ENCODE data around the gene ALDH3A2. TPM values are rescaled to one million over a fixed set of nuclear protein-coding genes. Genes with fewer than 3 reads are reported as not detected.

Gene ALDH3A2
- total and polyA plus RNA-seq, 2 of the 8 experiments (the other 6 are each of a cell fraction or from before 2014, with no cell fraction given), result 20.6 to 72.9 TPM

DNA sequence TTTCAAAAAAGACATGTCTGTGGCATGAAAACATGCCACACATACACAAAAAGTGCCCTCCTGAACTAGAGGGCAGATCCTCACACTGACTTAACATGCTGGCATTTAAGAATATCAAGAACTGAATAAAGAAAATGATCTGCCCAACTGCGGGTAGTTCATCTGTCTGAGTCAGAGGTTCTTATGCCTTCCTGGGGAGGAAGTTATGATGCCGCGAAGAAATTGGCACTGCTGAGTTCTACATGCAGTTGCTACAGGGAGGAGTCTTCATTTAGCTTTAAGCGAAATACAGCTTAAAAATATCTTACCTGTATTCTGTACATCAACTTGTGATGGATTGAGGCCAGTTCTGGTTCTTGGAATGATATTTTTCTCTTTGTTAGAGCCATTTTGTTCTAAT, 6.3 kb downstream of the ALDH3A2 start:
- Histone ChIP-seq H2BK20ac (ENCODE audit: low read length) (no peak overlapping the region), H3K79me1 (ENCODE audit: low read depth, low read length) (peaks cover 3% of the 10 kb centered on the region; the same call in 1 of the 2 replicates), H2AFZ (ENCODE audit: low read length) (no peak overlapping the region), H3K79me2 (ENCODE audit: control insufficient read depth in 1 of 2, insufficient read depth in 2 of 2, low read length in 2 of 2) (peaks cover 9 to 43% of the 10 kb centered on the region in 2 experiments), H2BK120ac (replicated peaks; ENCODE audit: low read depth, low read length) (no peak overlapping the region), H3K23me2 (ENCODE audit: low read depth, low read length) (no peaks in the 10 kb centered on the region), H4K5ac (ENCODE audit: insufficient read length, low read depth, low read length) (no peak overlapping the region), H4K8ac (ENCODE audit: extremely low read depth, insufficient read depth, low read length) (no peak overlapping the region), H3K27me3 (replicated peaks in 1 of 4; ENCODE audit: control insufficient read depth in 3 of 4, extremely low read depth in 1 of 4, insufficient read depth in 3 of 4, low read length in 3 of 4) (no peaks in the 10 kb centered on the region), H4K20me1 (replicated peaks in 1 of 2; ENCODE audit: control insufficient read depth in 1 of 2, insufficient read depth in 2 of 2, low read length in 2 of 2) (peaks cover 0 to 2% of the 10 kb centered on the region in 2 experiments), H3K9ac (replicated peaks in 1 of 4; ENCODE audit: extremely low read depth in 1 of 4, low read depth in 3 of 4, low read length in 3 of 4) (no peak overlapping the region), H2BK5ac (ENCODE audit: low read depth, low read length) (no peak overlapping the region), H3K4me1 (replicated peaks in 1 of 4; ENCODE audit: control insufficient read depth in 3 of 4, insufficient read depth in 4 of 4, low read length in 3 of 4) (peaks cover 0 to 5% (median 0%) of the 10 kb centered on the region in 4 experiments; a peak in 1 of 7 replicates), H3K36me3 (ENCODE audit: control insufficient read depth in 2 of 4, insufficient read depth in 4 of 4, low read length in 3 of 4) (peaks cover 4 to 39% (median 22%) of the 10 kb centered on the region in 4 experiments; a peak in 7 of 8 replicates), H3K4me2 (ENCODE audit: insufficient read depth in 1 of 2, low read depth in 2 of 2, low read length in 2 of 2) (no peak overlapping the region), H3K14ac (ENCODE audit: insufficient read length) (no peak overlapping the region), H3K56ac (replicated peaks; ENCODE audit: insufficient read length, low read depth, low read length) (no peak overlapping the region), H3K9me3 (ENCODE audit: insufficient read depth in 2 of 2, low read depth in 1 of 2, low read length in 1 of 2) (peaks cover 4 to 20% of the 10 kb centered on the region in 2 experiments; a peak in 3 of 4 replicates), H4K91ac (replicated peaks; ENCODE audit: insufficient read length, low read length) (no peak overlapping the region), H3K18ac (ENCODE audit: extremely low read depth, low read length) (no peak overlapping the region), H3K4me3 (ENCODE audit: extremely low read depth in 1 of 4, insufficient read depth in 2 of 4, low read depth in 3 of 4, low read length in 4 of 4) (no peak overlapping the region), H3K27ac (ENCODE audit: low read depth, low read length) (no peak overlapping the region), H2BK12ac (ENCODE audit: low read depth, low read length) (no peak overlapping the region), H3K4ac (replicated peaks; ENCODE audit: insufficient read length, low read depth, low read length) (no peak overlapping the region), H2BK15ac (ENCODE audit: low read length) (no peak overlapping the region), H2AK5ac (ENCODE audit: low read depth, low read length) (no peak overlapping the region), H3K23ac (ENCODE audit: insufficient read length) (no peak overlapping the region)
- no peak for TF ChIP-seq CHD1 (IDR thresholded peaks at IDR 0.05; ENCODE audit: low read depth, low read length)
- TF ChIP-seq NANOG (IDR thresholded peaks at IDR 0.05; ENCODE audit: insufficient read depth, low read depth, low read length, poor library complexity, severe bottlenecking), result no peak
- TF ChIP-seq ASH2L (IDR thresholded peaks at IDR 0.05; ENCODE audit: low read length), result no peak
- ChIA-PET CTCF (ENCODE audit: partially characterized antibody) (interaction anchor here (0.8 to 2.6 kb wide), 4 partner anchors 40 to 107 kb away, joined by 3 to 15 read pairs (median 6); no protein-coding TSS in a partner anchor), POLR2A (ENCODE audit: partially characterized antibody) (interaction anchor here (1.3 kb wide), 1 partner anchor 17 kb away, joined by 3 read pairs; no protein-coding TSS in a partner anchor)
- DNase-seq (ENCODE audit: low read depth in 1 of 2, low spot score in 2 of 2) (no peak), FAIRE-seq (no peak)
- 93% methylated on average over 4 of the region's 4 CpGs; no CpG with 5 or more reads in 1 of the 2 experiments for WGBS, 2 experiments (ENCODE audit: extremely low coverage in 1 of 2, insufficient coverage in 1 of 2, insufficient read length in 1 of 2, insufficient replicate concordance in 2 of 2, low coverage in 1 of 2, low lambda C conversion rate in 2 of 2, missing lambda C conversion rate in 1 of 2)

Measured in H1 (cell line).